Duodenal mucosa (tissue), 2 donors: ENCODE results near the gene IRX2.

Experiments used
- H3K27ac ChIP-seq: one replicate; pipeline ENCODE4 v1.7.0; 2013; ENCODE audit warnings: low read depth, low read length
- H3K27me3 ChIP-seq, 2 donors: one replicate each; pipeline ENCODE4 v1.7.0; 2013; ENCODE audit warnings: low read length in 2 of 2, control low read depth in 1 of 2; ENCODE audit not compliant: insufficient read depth in 2 of 2, control insufficient read depth in 1 of 2
- H3K36me3 ChIP-seq, 2 donors: one replicate each; pipeline ENCODE4 v1.7.0; 2013; ENCODE audit warnings: low read length in 2 of 2, control low read depth in 1 of 2; ENCODE audit not compliant: insufficient read depth in 2 of 2, control insufficient read depth in 1 of 2
- H3K4me1 ChIP-seq, 2 donors: one replicate each; pipeline ENCODE4 v1.7.0; 2013; ENCODE audit warnings: low read length in 2 of 2, control low read depth in 1 of 2; ENCODE audit not compliant: insufficient read depth in 2 of 2, control insufficient read depth in 1 of 2
- H3K4me3 ChIP-seq, 2 donors: one replicate each; pipeline ENCODE4 v1.7.0; 2013; ENCODE audit warnings: low read length in 2 of 2, low read depth in 1 of 2
- H3K9ac ChIP-seq, 2 donors: one replicate each; pipeline ENCODE4 v1.7.0; 2013; ENCODE audit warnings: low read length in 2 of 2, low read depth in 1 of 2
- H3K9me3 ChIP-seq, 2 donors: one replicate each; pipeline ENCODE4 v1.7.0; 2013; ENCODE audit warnings: low read length in 2 of 2, control low read depth in 1 of 2; ENCODE audit not compliant: control insufficient read depth in 1 of 2

The IRX2 gene

DNA sequence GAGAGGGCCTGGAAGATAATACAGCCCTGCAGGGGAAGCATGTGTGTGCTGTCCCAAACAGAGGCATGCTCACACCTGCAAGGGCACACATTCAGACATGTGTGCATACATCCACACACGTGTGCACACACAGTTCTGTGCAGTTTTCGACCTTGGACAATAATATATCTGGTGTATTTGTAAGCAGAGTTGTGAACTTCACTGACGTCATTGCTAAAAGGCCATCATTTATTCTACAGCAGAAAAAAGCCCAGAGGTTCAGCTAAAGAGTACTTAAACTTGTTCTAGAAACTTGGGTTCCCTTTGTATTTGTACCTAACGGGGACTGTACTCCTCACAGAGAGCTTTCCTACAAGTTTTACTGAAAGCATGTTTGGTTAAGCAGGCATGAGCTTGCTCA, 19.5 kb downstream of the IRX2 start:
- Histone ChIP-seq H3K4me3 (no peak overlapping the region), H3K27ac (no peak overlapping the region), H3K9me3 (no peaks in the 10 kb centered on the region), H3K36me3 (no peaks in the 10 kb centered on the region), H3K9ac (no peak overlapping the region), H3K27me3 (peaks cover 0 to 11% of the 10 kb centered on the region in 2 donors), H3K4me1 (no peaks in the 10 kb centered on the region)

DNA sequence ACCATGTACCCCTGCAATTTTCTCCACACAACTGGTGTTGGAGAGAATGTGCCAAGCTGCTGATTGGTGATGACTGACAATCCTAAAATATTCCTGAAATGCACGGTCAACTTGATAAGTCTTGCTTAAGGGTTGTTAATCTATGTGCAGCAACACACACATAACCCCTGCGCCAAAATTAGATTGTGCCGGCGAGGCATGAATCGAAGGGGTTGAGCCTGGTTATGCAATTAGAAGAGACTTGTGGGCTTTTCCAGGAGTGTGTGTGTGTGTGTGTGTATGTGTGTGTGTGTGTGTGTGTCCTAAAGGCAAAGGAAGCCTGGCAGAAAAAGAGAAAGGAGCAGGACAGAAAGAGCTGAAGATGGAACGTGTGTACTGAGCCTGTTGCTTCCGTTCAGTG, 22.3 kb downstream of the IRX2 start:
- H3K27me3 ChIP-seq: peaks cover 0 to 7% of the 10 kb centered on the region in 2 donors

DNA sequence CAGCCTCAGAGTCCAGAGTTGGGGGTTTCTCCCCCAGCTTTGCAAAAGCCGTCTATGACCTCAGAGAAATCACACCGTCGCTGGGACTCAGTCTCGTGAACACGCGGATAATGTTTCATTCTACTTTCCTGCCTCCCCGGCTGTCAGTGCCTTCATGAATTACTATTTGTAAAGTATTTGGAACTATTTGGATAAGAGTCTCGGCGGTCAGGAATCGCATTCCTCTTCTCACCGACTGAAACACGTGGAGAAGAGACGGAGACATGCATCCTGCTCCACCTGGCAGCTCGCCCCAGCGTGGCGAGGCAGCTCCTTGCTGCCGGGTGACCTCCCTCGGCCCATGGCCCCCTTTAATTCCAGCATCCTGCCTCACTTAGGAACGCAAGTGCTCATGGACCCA, 23.9 kb downstream of the IRX2 start:
- H3K4me1 ChIP-seq: no peaks in the 10 kb centered on the region
- H3K9me3 ChIP-seq: no peaks in the 10 kb centered on the region
- H3K27me3 ChIP-seq: no peaks in the 10 kb centered on the region
- H3K36me3 ChIP-seq: no peaks in the 10 kb centered on the region
- H3K4me3 ChIP-seq: no peak overlapping the region
- H3K9ac ChIP-seq: no peak overlapping the region
- H3K27ac ChIP-seq: no peak overlapping the region

More for the DNA sequence above, 22.3 kb downstream of the IRX2 start:
- no peak overlapping the region for H3K27ac ChIP-seq
- no peaks in the 10 kb centered on the region for H3K4me1 ChIP-seq
- H3K4me3 ChIP-seq: no peak overlapping the region
- H3K36me3 ChIP-seq: no peaks in the 10 kb centered on the region
- H3K9me3 ChIP-seq: no peaks in the 10 kb centered on the region
- no peak overlapping the region for H3K9ac ChIP-seq

DNA sequence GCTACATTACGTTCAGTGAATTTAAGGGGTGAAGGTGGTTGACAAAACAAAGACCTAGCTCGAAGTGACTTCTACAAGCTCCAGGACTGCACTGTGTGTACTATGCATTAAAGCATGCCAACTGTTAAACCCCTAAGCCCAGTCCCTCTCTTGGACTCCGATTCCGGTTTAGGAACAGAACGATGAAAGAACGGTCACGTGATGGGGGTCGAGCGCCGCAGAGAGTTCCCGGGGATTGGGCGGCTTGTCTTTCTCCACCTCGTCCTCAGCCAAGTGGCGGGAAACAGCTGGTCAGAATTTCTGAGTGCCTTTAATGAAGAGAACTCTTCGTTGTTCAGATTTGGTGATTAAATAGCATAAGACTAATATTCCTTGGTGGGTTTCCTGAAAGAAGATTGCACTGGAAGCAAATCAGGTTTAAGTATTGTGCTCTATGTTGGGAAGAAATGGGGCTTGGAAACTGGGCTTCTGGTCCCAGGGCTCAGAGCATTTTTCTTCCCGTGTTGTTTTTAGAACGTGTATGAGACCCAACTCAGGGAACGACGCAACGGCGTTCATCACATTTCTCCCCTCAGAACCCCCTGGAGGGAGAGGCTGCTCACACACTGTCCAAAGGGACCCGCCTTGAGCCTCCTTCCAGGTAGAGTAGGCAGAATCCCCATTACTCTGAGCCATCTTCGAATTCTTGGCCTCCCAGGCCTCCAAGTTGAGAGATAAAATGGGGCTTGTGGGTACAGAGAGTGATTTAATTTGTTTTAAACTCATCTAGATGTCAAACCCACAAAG, 25.3 kb downstream of the IRX2 start:
- Histone ChIP-seq H3K4me3 (no peak overlapping the region), H3K9ac (no peak overlapping the region), H3K9me3 (no peaks in the 10 kb centered on the region), H3K36me3 (no peaks in the 10 kb centered on the region), H3K27ac (no peak overlapping the region), H3K4me1 (no peaks in the 10 kb centered on the region), H3K27me3 (no peaks in the 10 kb centered on the region)

DNA sequence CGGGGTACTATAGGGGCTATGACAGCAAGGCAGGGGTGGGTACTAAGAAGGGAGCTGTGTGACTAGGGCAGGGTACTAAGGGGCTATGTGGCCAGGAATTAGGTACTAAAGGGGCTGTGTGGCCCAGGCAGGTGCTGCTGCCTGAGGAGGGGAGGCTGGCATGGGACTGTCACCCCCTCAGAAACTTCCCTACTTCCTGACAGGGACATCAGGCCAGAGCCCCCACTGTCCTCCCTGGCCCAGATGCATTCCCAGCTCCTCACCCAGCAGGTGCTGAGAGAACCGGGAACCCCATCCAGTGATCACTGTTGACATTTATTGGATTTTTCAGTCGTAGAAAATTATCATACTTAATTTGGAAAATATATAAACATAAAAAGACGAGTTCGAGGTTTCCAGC, 26.6 kb downstream of the IRX2 start:
- Histone ChIP-seq H3K9me3 (no peaks in the 10 kb centered on the region), H3K27me3 (no peaks in the 10 kb centered on the region), H3K9ac (no peak overlapping the region), H3K4me1 (no peaks in the 10 kb centered on the region), H3K27ac (no peak overlapping the region), H3K4me3 (no peak overlapping the region), H3K36me3 (no peaks in the 10 kb centered on the region)

DNA sequence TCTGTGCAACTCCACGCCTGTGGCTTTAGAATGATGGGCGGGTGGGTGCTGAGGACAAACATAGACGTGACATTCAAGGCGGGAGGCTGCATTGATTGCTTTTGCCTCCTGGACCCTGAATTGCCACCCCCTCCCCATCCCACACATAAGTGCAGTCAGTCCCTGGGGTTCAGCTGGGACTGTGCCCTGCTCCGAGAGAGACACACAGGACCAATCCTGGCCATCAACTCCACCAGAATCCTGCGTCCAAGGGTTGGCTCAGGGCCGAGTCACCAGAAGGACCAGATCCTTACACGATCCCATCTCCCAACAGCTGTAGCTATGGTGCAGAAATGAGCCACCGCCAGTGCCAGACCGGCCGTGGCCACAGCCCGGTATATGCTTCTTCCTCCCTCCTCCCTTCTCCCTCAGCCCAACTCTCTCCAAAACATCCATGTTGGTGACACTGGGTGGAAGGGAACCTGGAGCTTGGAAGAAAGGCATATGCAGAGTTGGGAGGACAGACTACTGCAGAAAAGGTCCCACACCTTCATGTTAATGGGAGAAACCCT, 27.4 kb downstream of the IRX2 start:
- Histone ChIP-seq H3K27me3 (no peaks in the 10 kb centered on the region), H3K9me3 (no peaks in the 10 kb centered on the region), H3K27ac (no peak overlapping the region), H3K9ac (no peak overlapping the region), H3K36me3 (no peaks in the 10 kb centered on the region), H3K4me1 (no peaks in the 10 kb centered on the region), H3K4me3 (no peak overlapping the region)

DNA sequence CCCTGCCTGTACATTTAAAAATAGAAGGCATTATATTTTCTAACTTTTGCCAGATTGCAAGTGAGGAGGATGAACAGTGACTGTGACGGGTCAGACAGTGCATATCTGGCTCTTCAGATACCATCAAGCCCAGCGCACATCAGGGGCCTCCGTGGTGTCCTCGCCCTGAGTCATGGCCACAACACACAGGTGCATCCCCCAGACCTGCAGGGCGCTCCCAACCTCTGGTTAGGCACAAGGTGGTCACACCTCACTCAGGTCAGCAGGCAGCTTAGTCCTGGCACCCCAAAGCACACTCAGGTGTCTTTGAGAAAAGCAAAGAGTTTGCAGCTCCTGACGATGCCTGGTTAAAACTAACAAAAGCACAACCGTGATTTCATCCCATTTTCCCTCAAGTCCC, 28.6 kb downstream of the IRX2 start:
- Histone ChIP-seq H3K27me3 (no peaks in the 10 kb centered on the region), H3K27ac (no peak overlapping the region), H3K4me1 (no peaks in the 10 kb centered on the region), H3K36me3 (no peaks in the 10 kb centered on the region), H3K9me3 (no peaks in the 10 kb centered on the region), H3K9ac (no peak overlapping the region), H3K4me3 (no peak overlapping the region)

DNA sequence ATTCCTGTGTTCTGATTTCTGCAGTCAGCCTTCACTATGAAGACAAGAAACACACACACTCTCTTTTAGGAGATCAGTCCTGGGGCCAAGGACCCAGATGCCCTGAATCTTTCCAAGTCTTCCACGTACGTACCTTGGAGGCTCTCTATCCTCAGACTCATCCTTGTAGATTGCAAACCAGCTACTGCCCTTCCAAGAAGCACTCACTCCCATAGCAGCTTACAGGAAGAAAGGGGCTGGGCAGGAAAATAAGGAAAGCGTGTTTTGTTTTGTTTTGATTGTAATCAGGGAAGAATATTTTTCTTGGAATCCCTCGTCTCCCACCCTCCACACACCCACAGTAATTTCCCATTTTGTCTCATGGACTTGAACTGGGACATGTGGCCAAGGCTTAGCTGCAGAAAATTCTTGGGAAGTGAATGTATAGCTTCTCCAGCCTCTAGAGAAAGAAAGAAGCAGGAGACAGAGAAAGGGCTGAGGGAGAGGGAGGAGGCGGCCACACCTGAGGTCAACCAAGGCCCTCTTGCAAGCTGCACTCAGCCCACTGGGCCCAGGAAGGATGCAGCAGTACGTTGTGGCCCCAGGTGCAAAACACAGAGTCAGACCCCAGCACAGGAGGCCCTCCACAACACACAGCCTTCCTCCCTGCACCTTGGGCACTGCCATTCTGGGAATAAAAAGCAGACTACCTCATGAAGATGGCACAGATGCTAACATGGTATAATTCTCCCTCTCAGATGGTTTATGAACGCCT, 29.9 kb downstream of the IRX2 start:
- H3K4me1 ChIP-seq: no peaks in the 10 kb centered on the region
- no peaks in the 10 kb centered on the region for H3K27me3 ChIP-seq

DNA sequence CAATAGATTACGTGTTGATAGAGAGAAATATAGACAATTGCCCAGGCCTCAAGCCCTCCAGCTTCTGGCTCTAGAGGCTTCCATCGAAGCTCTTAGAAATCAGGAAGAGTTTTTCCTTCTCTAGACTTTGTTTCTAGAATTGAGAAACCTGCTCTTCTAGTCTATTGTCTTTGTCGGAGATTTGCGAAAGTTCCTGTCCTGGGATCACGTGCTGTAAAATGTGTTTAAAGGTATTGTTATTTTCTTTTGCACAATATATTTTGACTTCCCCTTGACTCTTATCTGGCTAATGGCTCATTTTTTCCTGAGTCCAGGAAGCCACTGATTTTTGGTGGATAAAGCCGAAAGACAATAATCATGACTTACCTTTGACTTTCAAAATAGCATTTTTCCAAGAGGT, 32.1 kb downstream of the IRX2 start:
- H3K9ac ChIP-seq: no peak overlapping the region
- no peaks in the 10 kb centered on the region for H3K9me3 ChIP-seq
- H3K27ac ChIP-seq: no peak overlapping the region
- H3K36me3 ChIP-seq: no peaks in the 10 kb centered on the region
- no peaks in the 10 kb centered on the region for H3K27me3 ChIP-seq
- no peaks in the 10 kb centered on the region for H3K4me1 ChIP-seq
- H3K4me3 ChIP-seq: no peak overlapping the region

More for the DNA sequence above, 29.9 kb downstream of the IRX2 start:
- H3K4me3 ChIP-seq: no peak overlapping the region
- H3K36me3 ChIP-seq: no peaks in the 10 kb centered on the region
- no peak overlapping the region for H3K9ac ChIP-seq
- no peaks in the 10 kb centered on the region for H3K9me3 ChIP-seq
- H3K27ac ChIP-seq: no peak overlapping the region

DNA sequence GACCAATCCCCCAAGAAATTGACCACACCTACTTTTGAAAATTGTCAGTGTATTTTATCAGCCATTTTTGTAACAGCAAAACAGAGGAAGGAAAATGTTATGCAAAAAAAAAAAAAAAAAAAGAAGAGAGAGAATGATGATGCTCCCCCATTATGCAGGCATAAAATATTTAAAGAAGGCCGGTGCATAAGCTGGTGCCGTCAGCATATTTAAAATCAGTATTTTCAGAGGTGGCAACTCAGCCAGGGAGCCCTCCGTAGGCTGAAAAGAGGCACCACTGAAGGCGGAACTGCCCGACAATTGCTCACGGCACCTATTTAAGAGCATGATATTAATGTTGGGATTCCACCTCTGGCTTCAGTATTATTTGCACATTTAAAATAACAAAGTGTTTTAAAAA, 33.4 kb downstream of the IRX2 start:
- no peaks in the 10 kb centered on the region for H3K4me1 ChIP-seq
- no peaks in the 10 kb centered on the region for H3K36me3 ChIP-seq
- no peaks in the 10 kb centered on the region for H3K27me3 ChIP-seq
- H3K9ac ChIP-seq: no peak overlapping the region
- no peak overlapping the region for H3K27ac ChIP-seq
- H3K9me3 ChIP-seq: no peaks in the 10 kb centered on the region
- no peak overlapping the region for H3K4me3 ChIP-seq
